Calu3 (cell line): ENCODE measurements around the gene UBTF. TPM values are rescaled to one million over a fixed set of nuclear protein-coding genes. Genes with fewer than 3 reads are reported as not detected.

ENCODE experiments used
- BruUV-seq: library from RNA; stranded (reverse); fragments of 400-500 nt; replicated peaks from 2 replicates; lab custom pipeline; 2021; lab: Mats Ljungman, UMichigan
- CTCF ChIA-PET: fragments of 300-600 bp; sonication (Branson Sonifier 250); formaldehyde crosslinking; loops from one replicate; lab custom pipeline; 2022; ENCODE audit warnings: antibody characterized with exemption; lab: Charles Lee
- DNase-seq: peaks from one replicate; pipeline ENCODE4 v3.0.0; 2022
- H3K27ac Mint-ChIP-seq: one replicate; pipeline ENCODE4 v1.8.0; 2022; ENCODE audit warnings: mixed read lengths; ENCODE audit not compliant: unreplicated experiment
- H3K27me3 Mint-ChIP-seq: one replicate; pipeline ENCODE4 v1.8.0; 2022; ENCODE audit warnings: mixed read lengths; ENCODE audit not compliant: unreplicated experiment
- H3K36me3 Mint-ChIP-seq: one replicate; pipeline ENCODE4 v1.8.0; 2022; ENCODE audit warnings: mild to moderate bottlenecking, moderate library complexity, mixed read lengths; ENCODE audit not compliant: insufficient read depth, unreplicated experiment
- H3K4me1 Mint-ChIP-seq: one replicate; pipeline ENCODE4 v1.8.0; 2022; ENCODE audit warnings: mild to moderate bottlenecking, low read depth, mixed read lengths; ENCODE audit not compliant: unreplicated experiment
- H3K4me3 Mint-ChIP-seq: one replicate; pipeline ENCODE4 v1.8.0; 2022; ENCODE audit warnings: mild to moderate bottlenecking, low read depth, moderate library complexity, mixed read lengths; ENCODE audit not compliant: unreplicated experiment
- H3K9me3 Mint-ChIP-seq: one replicate; pipeline ENCODE4 v1.8.0; 2022; ENCODE audit warnings: low read depth, mixed read lengths; ENCODE audit not compliant: unreplicated experiment
- CTCF ChIP-seq: fragments of 200-600 bp; IDR thresholded peaks from one replicate; pipeline ENCODE4 v1.8.0; 2022; ENCODE audit warnings: antibody characterized with exemption; ENCODE audit not compliant: unreplicated experiment
- intact Hi-C: fragments of 100-400 bp; cut with micrococcal nuclease; formaldehyde crosslinking; loops from one replicate; pipeline ENCODE4 v1.10.0; 2022; ENCODE audit not compliant: unreplicated experiment
- total RNA-seq: library from RNA; stranded (reverse); gene quantifications from 2 replicates; pipeline ENCODE4 v1.2.3, GENCODE V29; 2022

The UBTF gene
- total RNA-seq, 1 experiment from 2014 or later = 92.1 TPM

GRCh38 chr17:44255915-44256314 is 36.4 kb upstream of the UBTF start:
- intact Hi-C loops = no loop called here
- Mint-ChIP-seq H3K4me1 (no peaks in the 10 kb centered on the region), H3K9me3 (no peaks in the 10 kb centered on the region), H3K36me3 (no peaks in the 10 kb centered on the region), H3K27ac (no peak overlapping the region), H3K4me3 (no peak overlapping the region), H3K27me3 (peaks cover 77% of the 10 kb centered on the region)
- CTCF ChIA-PET = interaction anchor here (0.6 kb wide), 1 partner anchor 35 kb away, joined by 3 read pairs; no protein-coding TSS in a partner anchor
- no peak for DNase-seq
- no peak for TF ChIP-seq CTCF
- BruUV-seq = no TSS peak

GRCh38 chr17:44254361-44255095 is 35.1 kb upstream of the UBTF start:
- Mint-ChIP-seq H3K4me1 (no peaks in the 10 kb centered on the region), H3K4me3 (no peak overlapping the region), H3K36me3 (no peaks in the 10 kb centered on the region), H3K27me3 (peaks cover 73% of the 10 kb centered on the region), H3K9me3 (no peaks in the 10 kb centered on the region), H3K27ac (no peak overlapping the region)
- BruUV-seq = no TSS peak
- intact Hi-C loops = no loop called here
- CTCF ChIA-PET = no interaction called here
- no peak for TF ChIP-seq CTCF
- DNase-seq = no peak

- Mint-ChIP-seq H3K4me3 (no peak overlapping the region), H3K27me3 (peaks cover 68% of the 10 kb centered on the region), H3K36me3 (no peaks in the 10 kb centered on the region), H3K9me3 (no peaks in the 10 kb centered on the region), H3K4me1 (no peaks in the 10 kb centered on the region), H3K27ac (no peak overlapping the region)
- CTCF ChIA-PET = no interaction called here
- no peak for TF ChIP-seq CTCF
- no peak for DNase-seq
- intact Hi-C loops = no loop called here
- BruUV-seq = no TSS peak
These were observed 33.5 kb upstream of the UBTF start for GRCh38 chr17:44253006-44253405.

- Mint-ChIP-seq H3K4me3 (no peak overlapping the region), H3K27me3 (peaks cover 61% of the 10 kb centered on the region), H3K9me3 (no peaks in the 10 kb centered on the region), H3K36me3 (no peaks in the 10 kb centered on the region), H3K27ac (no peak overlapping the region), H3K4me1 (peaks cover 8% of the 10 kb centered on the region)
- BruUV-seq = no TSS peak
- CTCF ChIA-PET = interaction anchor here (1.3 kb wide), 1 partner anchor 9 kb away, joined by 3 read pairs; no protein-coding TSS in a partner anchor
- intact Hi-C loops = no loop called here
- no peak for DNase-seq
- TF ChIP-seq CTCF = no peak
These were observed 31.6 kb upstream of the UBTF start for GRCh38 chr17:44251062-44251461.
